Measurements from ENCODE around the gene FOXF2. TPM values are rescaled to one million over a fixed set of nuclear protein-coding genes. Genes with fewer than 3 reads are reported as not detected.
"Not testable (repeated sequence)": the region's sequence is repeated elsewhere in the genome, so short reads cannot be mapped to it uniquely, and the experiment has no call there.

FOXF2 gene
- total RNA-seq, 1 donor from 2014 or later = 8.1 TPM

DNA sequence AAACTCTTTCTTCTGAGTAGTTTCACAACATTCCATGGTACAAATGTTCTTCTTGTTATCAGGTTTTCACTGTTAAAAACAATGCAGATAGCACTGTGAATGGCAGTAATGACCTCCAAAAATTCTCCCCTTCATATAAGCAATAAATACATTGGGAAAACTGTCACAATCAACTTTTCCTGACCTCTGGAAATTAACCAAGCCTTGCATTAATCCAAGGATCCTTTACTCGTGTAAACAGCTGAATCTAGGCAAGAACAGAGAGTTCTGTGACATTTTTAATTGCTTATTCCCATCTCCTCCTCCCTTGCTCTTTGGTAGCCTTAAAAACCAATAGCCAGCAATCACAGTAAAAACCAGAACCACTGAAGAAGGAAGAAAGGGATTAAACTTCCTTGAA, 39.7 kb upstream of the FOXF2 start:
- Mint-ChIP-seq H3K9me3 (peaks cover 12% of the 10 kb centered on the region), H3K36me3 (no peaks in the 10 kb centered on the region), H3K27me3 (peaks cover 54% of the 10 kb centered on the region), H3K4me3 (no peak overlapping the region), H3K27ac (no peak overlapping the region), H3K4me1 (ENCODE audit: unreplicated experiment) (no peaks in the 10 kb centered on the region)
- TF ChIP-seq, protein P1, sequence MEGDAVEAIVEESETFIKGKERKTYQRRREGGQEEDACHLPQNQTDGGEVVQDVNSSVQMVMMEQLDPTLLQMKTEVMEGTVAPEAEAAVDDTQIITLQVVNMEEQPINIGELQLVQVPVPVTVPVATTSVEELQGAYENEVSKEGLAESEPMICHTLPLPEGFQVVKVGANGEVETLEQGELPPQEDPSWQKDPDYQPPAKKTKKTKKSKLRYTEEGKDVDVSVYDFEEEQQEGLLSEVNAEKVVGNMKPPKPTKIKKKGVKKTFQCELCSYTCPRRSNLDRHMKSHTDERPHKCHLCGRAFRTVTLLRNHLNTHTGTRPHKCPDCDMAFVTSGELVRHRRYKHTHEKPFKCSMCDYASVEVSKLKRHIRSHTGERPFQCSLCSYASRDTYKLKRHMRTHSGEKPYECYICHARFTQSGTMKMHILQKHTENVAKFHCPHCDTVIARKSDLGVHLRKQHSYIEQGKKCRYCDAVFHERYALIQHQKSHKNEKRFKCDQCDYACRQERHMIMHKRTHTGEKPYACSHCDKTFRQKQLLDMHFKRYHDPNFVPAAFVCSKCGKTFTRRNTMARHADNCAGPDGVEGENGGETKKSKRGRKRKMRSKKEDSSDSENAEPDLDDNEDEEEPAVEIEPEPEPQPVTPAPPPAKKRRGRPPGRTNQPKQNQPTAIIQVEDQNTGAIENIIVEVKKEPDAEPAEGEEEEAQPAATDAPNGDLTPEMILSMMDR (conservative IDR thresholded peaks at IDR 0.05) = no peak
- no peak for DNase-seq (ENCODE audit: extremely low spot score, unreplicated experiment)

DNA sequence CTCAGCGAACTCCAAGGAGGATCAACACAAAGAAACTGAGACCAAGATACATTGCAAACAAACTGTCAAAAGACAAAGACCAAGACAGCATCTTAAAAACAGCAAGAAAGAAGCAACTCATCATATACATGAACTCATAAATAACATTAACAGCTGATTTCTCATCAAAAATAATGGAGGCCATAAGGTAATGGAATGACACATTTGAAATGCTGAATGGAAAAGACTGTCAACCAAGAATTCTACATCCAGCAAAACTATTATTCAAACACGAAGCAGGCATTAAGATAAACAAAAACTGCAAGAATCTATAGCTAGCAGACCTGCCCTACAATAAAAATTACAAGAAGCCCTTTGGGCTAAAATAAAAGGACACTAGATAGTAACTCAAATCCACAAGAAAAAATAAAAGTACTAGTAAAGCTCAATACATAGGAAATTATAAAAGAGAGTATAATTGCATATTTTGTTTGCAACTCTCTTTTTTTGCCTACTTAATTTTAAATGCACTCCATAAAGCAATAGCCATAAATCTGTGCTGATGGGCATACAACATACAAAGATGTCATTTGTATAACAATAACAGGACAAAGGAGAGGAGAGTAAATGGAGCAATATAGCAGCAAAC, 37.9 kb upstream of the FOXF2 start:
- DNase-seq (ENCODE audit: extremely low spot score, unreplicated experiment) = no peak
- H3K9me3 Mint-ChIP-seq = peaks cover 12% of the 10 kb centered on the region
- H3K27me3 Mint-ChIP-seq = peaks cover 51% of the 10 kb centered on the region
- H3K36me3 Mint-ChIP-seq = no peaks in the 10 kb centered on the region
- no peak overlapping the region for H3K27ac Mint-ChIP-seq
- TF ChIP-seq, protein P1 (conservative IDR thresholded peaks at IDR 0.05) = no peak
- H3K4me3 Mint-ChIP-seq = no peak overlapping the region
- H3K4me1 Mint-ChIP-seq (ENCODE audit: unreplicated experiment) = no peaks in the 10 kb centered on the region

DNA sequence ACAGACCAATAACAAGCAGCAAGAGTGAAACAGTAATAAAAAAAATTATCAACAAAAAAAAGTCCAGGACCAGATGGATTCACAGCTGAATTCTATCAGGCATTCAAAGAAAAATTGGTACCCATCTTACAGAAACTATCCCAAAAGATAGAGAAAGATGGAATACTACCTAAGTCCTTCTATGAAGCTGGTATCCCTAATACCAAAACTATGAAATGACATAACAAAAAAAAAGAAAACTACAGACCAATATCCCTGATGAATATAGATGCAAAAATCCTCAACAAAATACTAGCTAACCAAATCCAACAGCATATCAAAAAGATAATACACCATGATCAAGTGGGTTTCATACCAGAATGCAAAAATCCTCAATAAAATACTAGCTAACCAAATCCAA, 34.3 kb upstream of the FOXF2 start:
- not testable (repeated sequence) for DNase-seq (ENCODE audit: extremely low spot score, unreplicated experiment); H3K4me1 Mint-ChIP-seq (ENCODE audit: unreplicated experiment); H3K36me3 Mint-ChIP-seq; H3K4me3 Mint-ChIP-seq; H3K27ac Mint-ChIP-seq
- H3K27me3 Mint-ChIP-seq = peaks cover 44% of the 10 kb centered on the region
- peaks cover 12% of the 10 kb centered on the region for H3K9me3 Mint-ChIP-seq

DNA sequence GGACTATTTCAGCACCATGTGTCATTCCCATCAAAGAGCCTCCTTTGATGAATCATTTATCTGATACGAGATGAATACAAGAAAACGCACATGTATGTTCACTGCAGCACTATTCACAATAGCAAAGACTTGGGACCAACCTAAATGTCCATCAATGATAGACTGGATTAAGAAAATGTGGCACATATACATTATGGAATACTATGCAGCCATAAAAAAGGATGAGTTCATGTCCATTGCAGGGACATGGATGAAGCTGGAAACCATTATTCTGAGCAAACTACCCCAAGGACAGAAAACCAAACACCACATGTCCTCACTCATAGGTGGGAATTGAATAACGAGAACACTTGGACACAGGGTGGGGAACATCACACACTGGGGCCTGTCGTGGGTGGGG, 27.7 kb upstream of the FOXF2 start:
- not testable (repeated sequence) for H3K4me3 Mint-ChIP-seq; H3K4me1 Mint-ChIP-seq (ENCODE audit: unreplicated experiment); H3K36me3 Mint-ChIP-seq; DNase-seq (ENCODE audit: extremely low spot score, unreplicated experiment); H3K27ac Mint-ChIP-seq; H3K9me3 Mint-ChIP-seq
- peaks cover 53% of the 10 kb centered on the region for H3K27me3 Mint-ChIP-seq

DNA sequence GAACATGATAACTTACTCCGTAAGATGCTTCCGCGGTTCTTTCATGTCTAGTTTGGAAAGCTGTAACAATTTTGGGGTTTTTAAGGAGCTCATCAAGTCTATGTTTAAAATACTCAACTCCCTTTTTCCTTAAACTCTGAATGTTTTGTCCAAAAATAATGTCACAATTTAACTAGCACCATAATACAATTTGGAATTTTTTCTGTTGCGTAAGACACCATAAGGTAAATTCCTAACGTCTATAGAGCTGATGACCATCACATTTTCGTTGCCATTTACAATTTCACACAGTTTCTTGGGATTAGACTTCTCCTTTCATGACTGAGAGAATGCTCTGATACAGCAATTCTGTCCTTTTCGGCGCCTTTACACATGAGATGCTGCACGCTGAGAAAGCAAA, 26.7 kb upstream of the FOXF2 start:
- TF ChIP-seq, protein P1 (conservative IDR thresholded peaks at IDR 0.05) = no peak
- Mint-ChIP-seq H3K4me3 (no peak overlapping the region), H3K9me3 (no peaks in the 10 kb centered on the region), H3K36me3 (no peaks in the 10 kb centered on the region), H3K4me1 (ENCODE audit: unreplicated experiment) (no peaks in the 10 kb centered on the region), H3K27me3 (peaks cover 52% of the 10 kb centered on the region), H3K27ac (no peak overlapping the region)
- DNase-seq (ENCODE audit: extremely low spot score, unreplicated experiment) = no peak

DNA sequence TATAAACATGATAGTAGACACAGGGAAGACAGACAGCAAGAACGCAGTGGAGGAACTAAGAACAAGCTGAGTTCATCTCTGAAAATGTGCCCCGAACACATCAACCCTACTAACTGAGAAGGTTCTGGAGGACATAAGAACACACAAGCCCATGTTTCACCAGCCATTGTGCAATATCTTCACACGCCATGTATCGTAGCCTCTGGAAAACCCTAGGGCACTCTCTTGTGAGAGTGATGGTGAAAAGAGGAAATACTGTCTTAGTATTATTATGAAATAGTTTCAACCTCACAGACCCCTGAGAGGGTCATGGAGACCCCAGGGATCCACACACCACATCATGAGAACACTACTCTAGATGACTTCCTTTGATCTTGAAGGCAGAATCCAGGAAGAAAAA, 26.1 kb upstream of the FOXF2 start:
- Mint-ChIP-seq H3K4me3 (no peak overlapping the region), H3K27ac (no peak overlapping the region), H3K27me3 (peaks cover 58% of the 10 kb centered on the region), H3K4me1 (ENCODE audit: unreplicated experiment) (no peaks in the 10 kb centered on the region), H3K9me3 (no peaks in the 10 kb centered on the region), H3K36me3 (no peaks in the 10 kb centered on the region)
- TF ChIP-seq, protein P1 (conservative IDR thresholded peaks at IDR 0.05) = no peak
- no peak for DNase-seq (ENCODE audit: extremely low spot score, unreplicated experiment)

Measured in type B pancreatic cell (in vitro differentiated cells).